Activated T-cell treated with anti-CD3 and anti-CD28 coated beads, Interleukin-2, amount 50 U/mL, for 48 hours (primary cell): Measurements from ENCODE around the gene RPIA.
A peak's percentile ranks its signal among the peaks of the same experiment; 100 is the strongest.

ENCODE experiments used
- DNase-seq, 2 experiments: peaks; one replicate each; pipeline ENCODE4 v3.0.0-alpha.2; 2020

Gene RPIA

DNA sequence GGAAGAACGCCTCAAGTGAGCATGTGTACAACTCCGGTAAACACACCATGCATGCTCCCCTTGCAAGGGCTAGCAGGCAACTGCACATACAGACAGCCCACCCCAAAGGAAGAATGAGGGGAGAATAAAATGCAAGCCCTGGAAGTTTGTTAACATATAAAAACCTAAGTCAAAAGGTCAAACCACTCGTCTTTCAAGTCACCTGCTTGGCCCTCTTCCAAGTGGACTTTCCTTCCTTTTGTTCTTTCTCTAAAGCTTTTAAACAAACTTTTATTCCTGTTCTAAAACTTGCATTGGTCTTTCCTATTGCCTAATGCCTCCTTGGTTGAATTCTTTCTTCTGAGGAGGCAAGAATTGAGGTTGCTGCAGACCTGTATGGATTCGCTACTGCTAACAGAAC lies 5.2 kb upstream of the RPIA start:
- DNase-seq, result no peak

DNA sequence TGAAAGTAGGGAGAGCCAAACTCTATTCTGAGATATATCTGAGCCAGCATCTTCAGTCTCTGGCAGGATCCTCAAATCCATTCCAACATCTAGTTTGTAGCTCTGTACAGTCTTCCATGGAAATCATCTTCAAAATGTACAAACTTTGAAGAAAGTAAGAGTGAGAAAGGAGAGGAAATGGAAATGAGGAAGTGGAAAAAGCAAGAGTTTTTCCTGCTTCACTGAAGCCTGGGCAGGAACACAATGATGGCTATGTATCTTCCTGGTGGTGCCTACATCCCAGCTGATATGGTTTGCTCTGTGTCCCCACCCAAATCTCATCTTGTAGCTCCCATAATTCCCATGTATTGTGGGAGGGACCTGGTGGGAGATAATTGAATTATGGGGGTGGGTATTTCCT lies 4.1 kb upstream of the RPIA start:
- DNase-seq, result no peak

DNA sequence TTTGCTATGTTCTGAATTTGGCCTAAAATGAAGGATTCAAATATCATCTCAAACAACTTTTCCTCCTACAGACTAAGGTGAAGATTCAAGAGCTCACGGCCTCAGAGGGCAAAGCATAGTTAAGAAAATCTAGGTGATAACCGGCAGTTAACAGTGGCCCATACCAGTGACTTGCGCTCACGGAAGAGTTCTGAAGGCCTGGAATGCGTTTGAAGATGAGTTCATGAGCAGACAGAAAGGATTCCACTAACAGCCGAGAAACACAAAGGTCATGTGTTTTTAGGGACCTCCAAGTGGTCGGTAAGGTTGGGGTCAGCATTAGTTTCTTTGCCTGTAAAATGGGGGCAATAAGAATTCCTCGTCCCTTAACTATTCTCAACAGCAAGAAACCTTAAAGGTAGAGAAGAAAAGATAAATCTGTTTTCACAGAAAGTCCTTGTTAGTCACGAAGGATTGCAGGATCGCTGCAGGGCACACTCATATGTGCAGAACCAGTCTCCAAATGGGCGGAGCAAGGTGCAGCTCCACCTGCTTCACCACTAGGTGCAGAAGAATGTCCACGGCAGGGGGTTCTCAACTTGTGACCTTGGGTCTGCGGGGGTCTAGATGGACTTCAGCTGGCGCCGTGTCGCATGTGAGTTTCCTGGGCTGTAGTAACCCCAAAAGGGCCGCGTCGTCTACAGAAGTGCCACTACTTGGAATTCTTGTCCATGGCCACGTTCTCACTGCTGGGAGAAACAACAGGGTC lies 708 bp upstream of the RPIA start:
- DNase-seq, result peak in 1 of 2 experiments; percentile 73

DNA sequence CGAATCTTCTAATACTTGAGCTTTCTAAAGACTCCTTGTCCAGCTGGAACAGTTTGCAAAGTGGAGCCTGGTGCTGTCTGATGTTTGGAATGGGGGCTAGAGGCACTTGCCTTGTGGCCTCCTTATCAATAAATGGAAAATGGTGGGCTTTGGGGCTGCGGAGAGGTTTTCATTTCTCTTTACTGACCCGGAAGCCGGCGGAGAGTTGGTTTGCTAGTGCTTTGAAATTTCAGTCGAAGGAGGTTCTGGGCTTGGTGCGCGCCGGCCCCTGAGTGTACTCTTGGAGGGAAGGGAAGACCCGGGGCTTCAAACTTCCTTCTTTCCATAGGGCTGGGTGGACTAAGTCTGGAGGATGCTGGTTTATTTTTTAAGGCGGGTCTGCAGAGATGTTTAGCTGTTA lies 714 bp downstream of the RPIA start:
- DNase-seq, result peak; percentile 57 to 58

DNA sequence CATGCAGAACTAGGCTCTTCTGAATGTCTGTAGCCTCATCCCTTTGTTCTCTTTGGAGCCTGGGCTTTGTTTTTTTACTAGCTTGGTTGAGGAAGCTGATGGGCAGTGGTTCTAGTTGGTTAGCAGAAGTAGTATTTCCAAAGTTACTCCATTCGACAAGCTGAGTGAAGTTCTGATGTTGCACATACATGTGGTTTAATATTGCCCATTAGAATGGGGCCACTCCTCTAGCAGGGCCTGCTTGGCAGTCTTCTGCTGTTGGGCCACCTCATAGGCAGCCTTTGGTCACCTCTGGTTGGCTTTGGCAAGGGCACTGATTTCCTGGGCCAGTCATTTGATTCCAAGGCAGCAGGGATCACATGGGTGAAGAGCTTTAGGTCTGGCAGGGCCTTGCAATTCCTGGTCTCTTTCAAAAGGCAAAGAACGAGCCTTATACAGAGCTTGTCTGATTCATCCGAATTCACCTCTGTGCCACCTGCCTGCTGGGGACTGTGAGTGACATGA lies 2.5 kb downstream of the RPIA start:
- no peak for DNase-seq

DNA sequence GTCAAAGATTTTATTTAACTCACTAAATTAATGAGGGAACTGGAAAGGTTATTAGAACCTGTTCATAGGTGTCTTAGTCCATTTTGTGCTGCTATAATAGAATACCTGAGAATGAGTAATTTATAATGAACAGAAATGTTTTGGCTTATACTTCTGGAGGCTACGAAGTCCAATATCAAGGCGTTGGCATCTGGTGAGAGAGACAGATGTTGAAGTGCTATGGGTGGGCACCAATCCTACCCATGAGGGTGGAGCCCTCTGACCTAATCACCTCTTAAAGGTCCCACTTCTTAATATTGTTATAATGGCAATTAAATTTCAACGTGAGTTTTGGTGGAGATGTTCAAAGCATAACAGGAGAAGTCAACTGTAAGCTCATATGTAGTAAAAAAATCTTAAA lies 5.1 kb downstream of the RPIA start:
- DNase-seq, result no peak

DNA sequence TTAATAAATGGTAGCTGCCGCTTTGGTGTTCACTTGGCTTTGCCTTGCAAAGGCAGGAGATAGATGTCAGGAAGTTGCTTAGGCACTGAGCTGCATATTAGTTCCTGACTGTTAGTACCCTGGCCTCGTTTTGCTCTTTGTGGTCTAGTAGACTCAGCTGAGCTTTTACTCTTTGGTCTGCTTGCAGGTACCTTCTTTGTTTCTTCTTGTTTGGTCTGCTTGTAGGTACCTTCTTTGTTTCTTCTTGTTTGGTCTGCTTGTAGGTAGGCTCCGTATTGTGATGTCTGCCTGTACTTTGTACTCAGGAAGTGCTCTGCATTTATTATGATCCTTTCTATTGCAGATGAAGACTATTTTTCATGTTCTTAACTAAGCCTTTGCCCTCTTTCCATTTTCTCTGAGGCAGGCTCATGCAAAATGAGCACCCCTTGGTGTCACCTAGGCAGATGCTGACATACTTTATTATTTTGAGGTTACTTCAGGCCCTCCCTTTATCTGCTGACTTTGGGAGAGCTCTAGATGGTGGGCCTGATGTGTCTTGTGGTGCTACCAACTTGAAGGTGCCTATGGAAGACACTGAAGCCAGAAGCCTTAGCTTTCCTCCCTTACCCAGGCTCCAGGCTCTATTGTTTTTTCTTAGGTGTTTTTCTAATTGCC lies 6.0 kb downstream of the RPIA start:
- DNase-seq, result no peak

DNA sequence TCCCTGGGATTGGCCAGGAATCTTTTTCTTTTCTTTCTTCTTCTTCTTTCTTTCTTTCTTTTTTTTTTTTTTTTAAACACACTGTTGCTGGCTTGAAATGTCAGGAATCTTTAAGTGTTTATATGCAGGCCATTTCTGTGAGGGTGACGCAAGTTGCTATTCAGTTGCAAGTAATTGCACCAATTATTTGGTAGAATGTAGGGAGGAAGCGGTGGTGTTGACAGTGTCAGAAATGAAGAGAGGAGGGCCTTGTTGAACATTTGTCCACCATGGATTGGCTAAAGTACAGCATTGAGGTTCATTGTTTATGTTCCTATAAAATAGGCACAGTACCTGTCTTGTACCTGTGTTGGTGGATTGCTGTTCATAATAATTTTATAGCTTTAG lies 6.5 kb downstream of the RPIA start:
- DNase-seq, result no peak

DNA sequence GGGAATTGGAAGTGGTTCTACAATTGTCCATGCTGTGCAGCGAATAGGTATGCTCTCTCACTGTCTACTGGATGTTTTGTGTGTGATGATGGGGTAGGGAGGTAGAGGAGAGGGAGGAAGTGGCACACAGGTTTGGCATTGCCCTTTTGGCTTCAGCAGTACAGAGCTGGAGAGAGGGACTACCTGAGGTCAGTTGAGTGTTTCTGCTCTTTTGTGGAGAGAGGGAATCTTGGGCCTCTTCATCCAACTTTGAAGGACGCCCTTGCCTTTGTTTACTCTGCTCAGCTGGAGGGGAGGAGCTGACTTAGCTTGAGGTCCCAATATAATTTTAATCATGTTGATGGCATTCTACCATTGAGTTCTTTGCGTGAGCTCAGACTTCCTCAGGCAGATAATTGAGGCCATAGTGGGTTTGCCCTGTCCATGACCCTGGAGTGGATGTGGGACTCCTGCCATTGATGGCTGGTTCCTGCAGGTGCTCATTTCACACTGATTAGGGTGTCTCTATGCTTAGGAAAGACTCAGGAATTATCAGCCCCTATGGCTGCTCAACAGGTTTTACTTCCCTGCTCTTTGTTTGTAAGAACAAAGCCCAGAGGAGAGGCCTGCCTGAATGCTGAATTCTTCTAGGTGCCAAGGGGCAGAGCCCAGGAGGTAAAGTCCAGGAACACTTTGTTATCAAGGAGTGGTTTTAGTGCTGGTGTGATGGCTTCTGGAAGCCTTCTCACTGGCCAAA lies 7.2 kb downstream of the RPIA start:
- no peak for DNase-seq

DNA sequence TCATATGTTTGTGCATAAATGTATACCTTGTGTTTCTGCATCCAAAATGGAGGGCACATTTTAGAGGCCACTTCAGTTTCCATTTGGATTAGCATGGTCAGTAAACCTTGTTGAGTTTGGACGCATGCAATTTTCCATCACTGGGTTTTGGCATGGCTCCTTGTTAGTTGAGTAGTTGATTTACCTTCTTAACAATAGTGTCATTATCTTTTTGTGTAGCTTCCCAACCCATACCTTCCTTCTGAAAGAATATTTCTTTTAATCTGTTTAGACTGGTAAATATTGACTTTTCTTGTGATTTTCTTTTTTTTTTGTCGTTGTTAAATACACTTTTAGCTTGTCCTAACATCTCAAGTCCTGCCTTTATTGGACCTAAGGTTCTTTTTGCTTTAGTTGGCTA lies 15.5 kb downstream of the RPIA start:
- DNase-seq, result no peak

DNA sequence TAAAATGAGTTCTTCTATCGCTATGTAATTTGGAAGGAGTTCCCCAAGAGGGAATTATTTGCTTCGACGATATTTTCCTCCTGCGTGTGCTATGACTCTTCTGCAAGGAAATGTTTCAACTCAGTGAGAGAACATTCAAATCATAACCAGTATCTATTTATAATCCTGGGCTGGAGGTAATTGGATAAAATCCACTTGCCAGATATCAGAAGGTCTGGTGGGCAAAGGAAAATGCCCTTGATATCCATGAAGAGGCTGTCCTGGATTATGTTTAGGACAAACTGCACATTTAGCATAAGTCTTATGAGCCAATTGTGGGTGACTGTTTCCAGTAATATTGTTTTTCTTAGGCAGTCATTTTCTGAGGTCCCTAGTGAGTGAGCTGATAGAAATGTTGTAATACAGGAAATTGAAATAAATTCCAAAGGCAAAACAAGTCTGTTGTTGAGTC lies 17.7 kb downstream of the RPIA start:
- no peak for DNase-seq

DNA sequence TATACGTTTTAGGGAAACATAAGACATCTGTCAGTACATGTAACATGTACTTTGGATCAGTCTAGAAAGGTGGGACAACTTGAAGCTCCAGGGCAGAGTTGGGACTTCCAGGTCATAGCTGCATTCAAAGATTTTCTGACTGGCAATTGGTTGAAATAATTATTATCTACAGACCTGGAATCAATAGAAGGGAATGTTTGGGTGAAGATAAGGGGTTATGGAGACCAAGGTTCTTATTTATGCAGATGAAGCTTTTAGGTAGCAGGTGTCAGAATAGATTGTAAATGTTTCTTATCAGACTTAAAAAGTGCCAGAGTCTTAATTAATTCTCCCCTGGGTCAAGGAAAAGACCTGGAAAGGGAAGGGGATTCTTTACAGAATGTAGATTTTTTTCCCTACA lies 19.8 kb downstream of the RPIA start:
- no peak for DNase-seq

DNA sequence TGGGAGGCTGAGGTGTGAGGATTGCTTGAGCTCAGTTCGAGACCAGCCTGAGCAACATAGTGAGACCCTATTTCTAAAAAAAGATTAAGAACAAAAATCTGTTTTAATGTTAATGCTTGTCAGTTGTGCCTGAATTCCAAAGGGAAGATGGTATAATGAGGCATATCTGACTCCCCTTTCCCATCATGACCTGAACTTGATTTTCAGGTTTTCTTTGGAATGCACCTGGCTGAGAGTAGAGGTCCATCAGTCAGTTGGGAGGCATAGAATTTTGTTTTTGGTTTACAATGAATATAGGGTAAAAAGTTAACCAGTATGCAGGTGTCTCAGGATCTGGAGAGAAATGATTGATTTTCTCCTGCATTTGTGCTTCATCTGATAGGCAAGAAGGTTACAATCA lies 20.4 kb downstream of the RPIA start:
- no peak for DNase-seq

DNA sequence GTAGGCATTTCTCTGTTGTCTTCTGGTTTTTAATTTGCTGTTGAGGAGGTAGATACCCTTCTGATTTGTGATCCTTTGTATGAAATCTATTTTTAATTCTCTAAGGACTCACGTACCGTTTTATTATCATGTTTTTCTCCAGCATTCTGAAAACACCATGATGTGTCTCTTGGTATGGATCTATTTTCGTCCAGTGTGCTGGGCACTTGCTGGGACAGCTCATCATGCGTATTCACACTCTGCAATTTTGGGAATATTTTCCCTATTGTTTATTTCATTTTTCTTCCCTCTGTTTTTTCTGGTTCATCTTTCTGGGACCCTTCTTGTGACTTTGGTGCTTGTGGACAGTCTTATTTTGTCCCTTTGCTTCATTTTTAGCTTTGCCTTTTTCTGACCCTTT lies 21.9 kb downstream of the RPIA start:
- DNase-seq, result no peak

DNA sequence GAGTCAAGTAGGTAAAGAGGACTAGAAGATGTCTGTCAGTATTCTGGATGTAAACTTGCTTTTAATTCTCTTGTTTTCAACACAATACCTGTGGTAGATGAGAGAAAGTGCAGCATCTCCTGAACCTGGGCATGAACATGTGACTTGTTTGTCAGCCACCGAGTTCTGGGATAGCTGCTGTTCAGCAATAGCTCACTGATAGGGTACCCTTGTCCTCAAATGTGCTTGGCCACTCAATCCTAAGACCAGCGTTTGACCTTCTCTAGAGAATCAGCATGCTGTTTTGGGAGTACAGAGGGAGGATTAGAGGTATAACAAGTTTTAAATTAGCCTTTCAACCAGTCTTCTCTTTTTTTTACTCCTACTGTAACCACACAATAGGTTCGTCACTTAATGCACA lies 23.2 kb downstream of the RPIA start:
- DNase-seq, result no peak

DNA sequence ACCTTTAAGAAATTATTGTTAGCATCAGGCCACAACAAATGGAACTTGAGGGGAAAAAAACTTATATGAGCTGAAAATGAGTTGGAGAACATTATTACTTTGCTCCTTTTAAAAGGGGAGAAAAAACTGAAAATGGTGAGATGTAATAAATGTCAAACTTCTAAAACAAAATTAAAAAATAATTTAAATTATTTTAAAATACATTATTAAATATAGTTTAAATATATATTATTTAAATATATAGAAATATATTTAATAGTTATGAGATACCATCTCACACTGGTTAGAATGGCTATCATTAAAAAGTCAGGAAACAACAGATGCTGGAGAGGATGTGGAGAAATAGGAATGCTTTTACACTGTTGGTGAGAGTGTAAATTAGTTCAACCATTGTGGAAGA lies 28.9 kb downstream of the RPIA start:
- no peak for DNase-seq

DNA sequence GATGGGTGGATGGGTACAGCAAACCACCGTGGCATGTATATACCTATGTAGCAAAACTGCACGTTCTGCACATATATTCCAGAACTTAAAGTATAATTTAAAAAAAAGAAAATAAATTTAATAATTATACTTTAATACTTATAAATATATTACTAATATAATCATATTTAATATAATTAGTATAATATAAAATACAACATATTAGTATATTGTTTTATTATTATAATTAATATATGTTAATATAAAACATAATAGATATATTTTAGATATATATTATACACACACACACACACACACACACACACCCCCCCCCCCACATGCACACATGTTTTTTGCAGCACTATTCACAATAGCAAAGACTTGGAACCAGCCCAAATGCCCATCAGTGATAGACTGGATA lies 29.8 kb downstream of the RPIA start:
- no peak for DNase-seq

DNA sequence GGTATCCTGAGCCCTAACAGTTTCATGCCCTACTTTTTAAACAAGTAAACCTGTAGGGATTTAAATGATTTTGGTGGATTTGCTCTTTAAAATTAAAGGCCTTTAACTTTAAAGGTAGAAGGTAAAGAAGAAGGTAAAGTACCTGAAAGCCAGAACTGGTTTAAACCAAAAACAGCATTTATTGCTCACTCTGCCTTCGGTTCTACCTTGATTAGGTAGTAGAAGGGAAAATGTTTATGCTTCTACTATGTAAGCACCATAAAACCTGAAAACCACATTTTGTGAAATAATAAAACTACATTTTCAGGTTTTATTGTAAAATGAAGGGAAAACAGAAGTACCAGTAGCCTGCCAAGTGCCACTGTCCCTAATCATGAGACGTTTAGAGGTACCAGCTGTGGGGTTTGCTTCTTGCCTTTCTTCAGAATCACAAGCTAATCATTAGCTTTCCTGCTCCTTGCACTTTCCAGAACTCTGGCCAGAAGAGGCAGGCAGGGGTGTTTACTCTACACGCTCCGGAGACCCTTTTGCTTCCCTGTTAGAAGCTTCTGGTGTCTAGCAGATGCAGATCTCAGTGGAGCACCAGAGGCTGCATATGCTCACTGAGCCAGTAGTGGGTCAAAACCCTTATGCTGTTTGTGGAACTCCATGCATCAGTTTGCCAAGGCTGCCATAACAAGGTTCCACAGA lies 33.3 kb downstream of the RPIA start:
- DNase-seq, result no peak

DNA sequence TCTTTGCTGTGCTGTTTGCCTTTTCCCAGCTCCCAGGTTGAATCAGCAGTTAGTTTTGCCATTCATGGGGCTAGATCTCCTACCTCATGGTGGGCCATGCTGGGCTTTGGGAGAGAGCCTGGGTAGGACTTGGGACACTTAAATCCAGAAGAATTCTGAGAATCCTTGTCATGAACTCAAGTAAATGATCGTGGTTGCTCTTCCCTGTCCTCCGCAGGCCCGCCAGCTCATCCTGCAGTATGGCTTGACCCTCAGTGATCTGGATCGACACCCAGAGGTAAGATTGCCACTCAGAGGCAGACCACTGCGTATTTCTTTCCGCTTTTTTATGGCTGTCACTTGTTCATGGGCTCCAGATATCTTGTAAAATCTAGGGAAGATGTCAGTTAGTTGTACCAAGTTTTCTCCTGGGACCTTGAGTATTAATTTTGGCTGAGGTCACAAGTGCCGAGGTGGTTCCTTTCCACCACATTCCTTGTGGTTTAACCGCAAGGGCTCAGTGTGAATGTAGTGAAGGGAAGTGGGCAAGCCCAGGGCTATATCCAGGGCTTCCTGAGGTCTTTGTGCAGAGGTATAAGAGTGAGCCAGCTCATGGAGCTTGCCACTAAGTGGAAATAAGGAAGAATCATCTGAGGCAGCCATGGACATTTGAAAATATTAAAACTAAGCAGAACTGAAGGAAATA lies 37.7 kb downstream of the RPIA start:
- no peak for DNase-seq

DNA sequence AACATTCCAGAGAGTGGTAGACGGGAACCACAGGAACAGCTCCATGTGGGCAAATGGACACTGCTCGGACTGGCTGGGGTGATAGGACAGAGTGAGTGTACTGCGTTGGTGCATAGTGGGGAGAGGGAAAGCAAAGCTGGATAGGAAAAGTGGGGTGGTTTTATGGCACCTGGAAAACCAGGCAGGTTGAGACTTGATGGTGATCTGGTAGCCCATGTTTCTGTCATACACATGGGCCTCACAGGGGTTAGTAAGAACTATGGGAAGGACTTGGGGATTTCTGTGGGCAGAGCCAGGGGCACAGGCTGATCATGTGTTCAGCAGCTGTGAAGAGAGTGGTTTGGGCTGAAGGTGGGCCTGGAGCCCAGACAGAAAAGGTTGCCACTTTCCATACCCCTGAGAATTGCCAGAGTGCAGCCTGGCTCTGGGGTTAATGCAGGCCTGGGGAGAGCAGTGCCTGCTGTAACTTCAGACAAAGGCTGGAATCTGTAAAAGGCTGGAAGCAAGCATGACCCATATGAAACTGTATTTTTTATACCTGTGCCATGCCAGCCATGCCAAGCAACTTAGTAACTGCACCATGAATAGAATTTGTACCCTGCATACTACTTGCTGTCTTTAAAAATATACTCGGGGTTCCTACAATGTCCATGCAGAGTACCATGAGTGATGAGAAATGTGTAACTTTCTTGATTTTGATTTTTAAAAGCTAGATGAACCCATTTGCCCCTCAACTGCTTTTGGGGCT lies 41.9 kb downstream of the RPIA start:
- no peak for DNase-seq

DNA sequence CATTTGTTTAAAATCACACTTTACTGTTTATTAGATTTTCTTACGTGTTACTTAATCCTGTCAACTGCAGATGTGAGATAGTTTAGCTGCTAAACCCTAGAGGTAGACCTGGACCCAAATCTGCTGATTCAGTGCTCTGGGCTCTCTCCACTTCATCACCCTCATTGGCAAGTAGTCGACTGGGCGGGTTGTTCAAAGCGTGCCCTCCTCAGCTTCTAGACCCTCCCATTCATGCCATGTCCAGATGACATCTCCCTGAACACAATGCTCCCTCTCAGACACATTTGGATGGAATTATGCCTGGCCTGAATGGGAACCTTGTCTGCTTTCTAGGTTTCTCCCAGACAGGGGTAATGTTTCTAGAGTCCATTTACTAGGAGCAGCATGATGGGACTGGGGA lies 43.7 kb downstream of the RPIA start:
- DNase-seq, result no peak

DNA sequence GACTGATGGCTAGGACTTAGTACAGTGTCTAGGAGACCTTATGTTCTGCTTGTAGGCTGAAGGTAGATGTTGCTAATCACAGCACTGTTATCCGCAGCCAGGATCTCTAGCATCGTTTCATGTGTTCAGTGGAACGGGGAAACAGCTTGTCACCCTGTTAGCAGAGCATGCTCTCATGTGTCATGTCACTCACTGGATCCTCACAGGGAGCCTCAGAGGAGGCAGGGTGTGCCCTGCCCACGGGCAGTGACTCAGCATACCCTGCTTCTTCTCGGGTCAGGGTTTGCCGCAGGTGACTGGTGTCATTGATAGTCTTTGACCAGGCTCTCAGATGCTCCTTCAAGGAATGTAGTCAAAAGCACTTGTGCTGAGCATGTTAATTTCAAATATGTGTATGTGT lies 44.4 kb downstream of the RPIA start:
- peak; percentile 53 to 54 for DNase-seq
